Cortex of kidney (tissue), 1 donor: ENCODE results near the gene CFAP410.
"Not testable (repeated sequence)": the region's sequence is repeated elsewhere in the genome, so short reads cannot be mapped to it uniquely, and the experiment has no call there.

Source experiments
- DNase-seq: peaks from one replicate; lab custom pipeline; 2025; lab: John Stamatoyannopoulos, UW

The CFAP410 gene

GRCh38 chr21:44285138-44285992 is 53.8 kb downstream of the CFAP410 start, which contains the start of gene AIRE:
Gene AIRE, plus strand, starts transcription at chr21:44285876. Its CDS starts 131 bp downstream, at chr21:44286007.
- DNase-seq: no peak

- DNase-seq: no peak
These were observed 55.2 kb downstream of the CFAP410 start for GRCh38 chr21:44283948-44284347.

- DNase-seq: not testable (repeated sequence)
These were observed 55.9 kb downstream of the CFAP410 start for GRCh38 chr21:44283211-44283785.

- no peak for DNase-seq
These were observed 56.8 kb downstream of the CFAP410 start for GRCh38 chr21:44282370-44282769.

GRCh38 chr21:44281801-44282200 is 57.4 kb downstream of the CFAP410 start:
- no peak for DNase-seq

DNA sequence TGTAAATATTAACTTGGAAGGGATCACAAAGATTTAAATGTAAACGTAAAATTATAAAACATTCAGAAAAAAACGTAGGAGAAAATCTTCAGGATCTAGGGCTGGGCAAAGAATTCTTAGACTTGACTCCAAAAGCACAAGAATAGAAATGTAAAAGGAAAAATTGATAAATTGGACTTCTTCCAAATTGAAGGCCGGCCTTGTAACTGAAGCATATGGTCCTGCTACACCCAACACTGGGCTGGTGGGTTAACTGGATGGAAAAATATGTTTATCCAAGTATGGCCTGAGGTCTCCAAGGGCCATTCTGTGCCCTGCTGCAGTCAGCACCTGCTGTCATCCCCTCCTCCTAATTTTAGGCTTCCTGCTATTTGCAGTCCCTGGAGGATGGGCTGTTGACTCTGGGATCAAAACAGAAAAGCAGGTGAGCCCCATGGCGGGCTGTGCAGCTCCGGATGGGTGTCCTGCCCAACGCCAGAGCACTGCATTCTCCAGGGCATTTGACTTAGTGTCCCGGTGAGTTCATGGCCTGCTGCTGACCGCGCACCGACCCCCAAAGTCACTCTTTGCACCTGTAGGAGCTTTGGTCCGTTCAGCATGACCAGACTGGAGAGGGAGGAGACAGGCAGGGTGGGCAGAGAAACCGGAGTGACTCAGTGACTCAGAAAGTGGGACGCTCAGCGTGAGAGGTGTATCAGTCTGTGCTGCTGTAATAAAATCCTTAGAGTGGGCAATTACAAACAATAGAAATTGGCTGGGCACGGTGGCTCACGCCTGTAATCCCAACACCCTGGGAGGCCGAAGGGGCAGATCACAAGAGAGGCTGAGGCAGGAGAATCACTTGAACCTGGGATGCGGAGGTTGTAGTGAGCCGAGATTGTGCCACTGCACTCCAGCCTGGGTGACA is 59.6 kb downstream of the CFAP410 start:
- no peak for DNase-seq
